OCI-LY7 (cell line): ENCODE measurements around the gene TUBB1. TPM values are rescaled to one million over a fixed set of nuclear protein-coding genes. Genes with fewer than 3 reads are reported as not detected.

ENCODE experiments used
- BruUV-seq: library from RNA; stranded (reverse); fragments of 400-500 nt; replicated peaks from 2 replicates; lab custom pipeline; 2021; lab: Mats Ljungman, UMichigan
- CTCF ChIA-PET: fragments of 300-600 bp; sonication (Branson Sonifier 250); formaldehyde crosslinking; loops from one replicate; lab custom pipeline; 2022; ENCODE audit warnings: antibody characterized with exemption; ENCODE audit not compliant: unreplicated experiment; lab: Charles Lee
- POLR2A ChIA-PET: fragments of 300-600 bp; sonication (Branson Sonifier 250); formaldehyde crosslinking; loops from one replicate; lab custom pipeline; 2022; ENCODE audit warnings: antibody characterized with exemption; lab: Charles Lee
- DNase-seq: peaks from one replicate; pipeline ENCODE4 v3.0.0-alpha.2; 2015; ENCODE audit warnings: low spot score
- H2AFZ ChIP-seq: fragments of 200-600 bp; sonication (generic), shearing (Covaris generic); 2 replicates; pipeline ENCODE4 v1.6.1; 2014; ENCODE audit warnings: mild to moderate bottlenecking, antibody characterized with exemption, low read length, moderate library complexity
- H3K27ac ChIP-seq: fragments of 200-600 bp; sonication (generic); 2 replicates; pipeline ENCODE4 v1.5.1; 2014; ENCODE audit warnings: mixed run types, low read depth, mild to moderate bottlenecking, moderate library complexity, low read length, inconsistent platforms; ENCODE audit not compliant: poor library complexity, severe bottlenecking
- H3K36me3 ChIP-seq: fragments of 200-600 bp; sonication (generic); 2 replicates; pipeline ENCODE4 v1.6.1; 2014; ENCODE audit warnings: mild to moderate bottlenecking, antibody characterized with exemption, low read length, moderate library complexity, mixed read lengths; ENCODE audit not compliant: insufficient read depth
- H3K4me1 ChIP-seq: fragments of 200-600 bp; sonication (generic); 2 replicates; pipeline ENCODE4 v1.5.1; 2014; ENCODE audit warnings: mild to moderate bottlenecking, low read length; ENCODE audit not compliant: insufficient read depth, poor library complexity, severe bottlenecking
- H3K4me2 ChIP-seq: fragments of 200-600 bp; sonication (generic); 2 replicates; pipeline ENCODE4 v1.6.1; 2014; ENCODE audit warnings: mild to moderate bottlenecking, low read length
- H3K4me3 ChIP-seq: fragments of 200-600 bp; sonication (generic); 2 replicates; pipeline ENCODE4 v1.5.1; 2014; ENCODE audit warnings: mild to moderate bottlenecking, low read depth, low read length; ENCODE audit not compliant: poor library complexity, severe bottlenecking
- H3K79me2 ChIP-seq: fragments of 200-600 bp; sonication (generic); 2 replicates; pipeline ENCODE4 v1.6.1; 2016; ENCODE audit warnings: low read depth, mild to moderate bottlenecking, low read length, moderate library complexity, mixed read lengths; ENCODE audit not compliant: insufficient read depth
- H3K9me2 ChIP-seq: fragments of 200-600 bp; sonication (generic); 2 replicates; pipeline ENCODE4 v1.6.1; 2016; ENCODE audit warnings: mild to moderate bottlenecking, low read length, mixed read lengths; ENCODE audit not compliant: insufficient read depth
- H3K9me3 ChIP-seq: fragments of 200-600 bp; sonication (generic); 2 replicates; pipeline ENCODE4 v1.6.1; 2014; ENCODE audit warnings: mild to moderate bottlenecking, mixed run types, low read length, mixed read lengths
- H4K20me1 ChIP-seq: fragments of 200-600 bp; sonication (generic); 2 replicates; pipeline ENCODE4 v1.6.1; 2014; ENCODE audit warnings: mild to moderate bottlenecking, antibody characterized with exemption, low read length, moderate library complexity, mixed read lengths; ENCODE audit not compliant: insufficient read depth
- CTCF ChIP-seq: fragments of 200-600 bp; sonication (generic); conservative IDR thresholded peaks from 2 replicates; pipeline ENCODE4 v1.5.1; 2014; ENCODE audit warnings: mild to moderate bottlenecking, antibody characterized with exemption, low read length, moderate library complexity, mixed read lengths
- EZH2phosphoT487 ChIP-seq: fragments of 200-600 bp; sonication (generic); IDR thresholded peaks from 2 replicates; pipeline ENCODE4 v1.6.1; 2018; ENCODE audit warnings: low read depth, borderline replicate concordance, mild to moderate bottlenecking, mixed run types, antibody characterized with exemption, low read length, moderate library complexity, mixed read lengths
- intact Hi-C: fragments of 100-400 bp; cut with micrococcal nuclease; formaldehyde crosslinking; loops from one replicate; pipeline ENCODE4 v1.10.0; 2022; ENCODE audit not compliant: unreplicated experiment
- total RNA-seq, 2 experiments: library from RNA; depleted of rRNA in 1 of 2; stranded (reverse); fragments of >200 nt in 1 of 2; shearing (Covaris generic) in 1 of 2; gene quantifications; 2 replicates each; pipeline ENCODE4 v1.2.3, GENCODE V29; 2014 to 2022

TUBB1 gene
- total RNA-seq, 2 experiments from 2014 or later, result 0.11 TPM; not detected in 1

- Histone ChIP-seq H4K20me1 (no peaks in the 10 kb centered on the region), H3K4me3 (no peak overlapping the region), H3K36me3 (no peaks in the 10 kb centered on the region), H3K27ac (no peak overlapping the region), H3K79me2 (no peaks in the 10 kb centered on the region), H3K9me2 (no peaks in the 10 kb centered on the region), H3K9me3 (no peaks in the 10 kb centered on the region), H2AFZ (no peak overlapping the region), H3K4me1 (peaks cover 18% of the 10 kb centered on the region), H3K4me2 (no peak overlapping the region)
- no peak for DNase-seq
- no TSS peak for BruUV-seq
- no peak for TF ChIP-seq CTCF
- TF ChIP-seq EZH2phosphoT487, result no peak
- CTCF ChIA-PET, result no interaction called here
- POLR2A ChIA-PET, result no interaction called here
- intact Hi-C loops, result loop anchor here (10.0 kb wide), 1 partner anchor 393 kb away; the partner anchor contains the start of gene STX16
These were observed 28.9 kb downstream of the TUBB1 start for GRCh38 chr20:59047938-59048680.

- intact Hi-C loops, result loop anchor here (10.0 kb wide), 1 partner anchor 394 kb away; the partner anchor contains the start of gene STX16
- DNase-seq, result no peak
- H3K9me2 ChIP-seq, result no peaks in the 10 kb centered on the region
- no peaks in the 10 kb centered on the region for H3K9me3 ChIP-seq
- ChIA-PET POLR2A (no interaction called here), CTCF (no interaction called here)
- H3K4me1 ChIP-seq, result peaks cover 13% of the 10 kb centered on the region
- no peak overlapping the region for H3K4me2 ChIP-seq
- TF ChIP-seq CTCF, result no peak
- no peak overlapping the region for H3K27ac ChIP-seq
- no TSS peak for BruUV-seq
- no peaks in the 10 kb centered on the region for H3K36me3 ChIP-seq
- no peak overlapping the region for H2AFZ ChIP-seq
- no peaks in the 10 kb centered on the region for H4K20me1 ChIP-seq
- no peak overlapping the region for H3K4me3 ChIP-seq
- H3K79me2 ChIP-seq, result no peaks in the 10 kb centered on the region
These were observed 29.4 kb downstream of the TUBB1 start for GRCh38 chr20:59048681-59049030.

- H2AFZ ChIP-seq, result no peak overlapping the region
- CTCF ChIA-PET, result interaction anchor here (0.6 kb wide), 1 partner anchor 658 kb away, joined by 3 read pairs; no protein-coding TSS in a partner anchor
These were observed 31.2 kb downstream of the TUBB1 start for GRCh38 chr20:59050437-59050836.

More at GRCh38 chr20:59050437-59050836, 31.2 kb downstream of the TUBB1 start:
- no peak for DNase-seq
- Histone ChIP-seq H3K9me3 (no peaks in the 10 kb centered on the region), H3K4me3 (no peak overlapping the region), H4K20me1 (no peaks in the 10 kb centered on the region), H3K79me2 (no peaks in the 10 kb centered on the region), H3K36me3 (no peaks in the 10 kb centered on the region), H3K27ac (no peak overlapping the region), H3K4me1 (no peaks in the 10 kb centered on the region), H3K9me2 (no peaks in the 10 kb centered on the region), H3K4me2 (no peak overlapping the region)
- BruUV-seq, result no TSS peak
- intact Hi-C loops, result no loop called here
- TF ChIP-seq CTCF, result no peak
- TF ChIP-seq EZH2phosphoT487, result no peak
- POLR2A ChIA-PET, result interaction anchor here (0.6 kb wide), 2 partner anchors 48 to 829 kb away, joined by 3 read pairs; no protein-coding TSS in a partner anchor
